Endothelial cell of umbilical vein (primary cell): ENCODE data around the gene PRKRIP1. TPM values are rescaled to one million over a fixed set of nuclear protein-coding genes. Genes with fewer than 3 reads are reported as not detected.

Source experiments
- BruUV-seq: library from RNA; stranded (reverse); fragments of 400-500 nt; replicated peaks from 2 replicates; lab custom pipeline; 2021; lab: Mats Ljungman, UMichigan
- CTCF ChIA-PET: fragments of 300-600, 350-600 bp; sonication (Branson Sonifier 250); formaldehyde crosslinking; loops from one replicate; lab custom pipeline; 2021; ENCODE audit warnings: antibody characterized with exemption, inconsistent platforms; lab: Charles Lee
- POLR2A ChIA-PET: fragments of 300-600, 350-600 bp; sonication (Branson Sonifier 250); formaldehyde crosslinking; loops from one replicate; lab custom pipeline; 2021; ENCODE audit warnings: antibody characterized with exemption, inconsistent platforms; lab: Charles Lee
- DNase-seq: peaks from one replicate; pipeline ENCODE4 v3.0.0-alpha.2; 2011; ENCODE audit warnings: low read depth, low spot score
- FAIRE-seq: peaks from 2 replicates; lab custom pipeline; 2011; peaks lifted over from hg19 to GRCh38; lab: Jason Lieb, UNC
- H2AFZ ChIP-seq: 2 replicates; pipeline ENCODE4 v1.6.0; 2012; ENCODE audit warnings: low read depth, low read length, control low read depth, inconsistent platforms
- H3K27ac ChIP-seq: 2 replicates; pipeline ENCODE4 v1.5.1; 2011; ENCODE audit warnings: low read depth, mild to moderate bottlenecking, control low read depth, low read length, moderate library complexity; ENCODE audit not compliant: insufficient read depth
- H3K27me3 ChIP-seq, 2 experiments: 2 replicates each; pipeline versions ENCODE4 v1.6.0 to v1.6.1; 2011; ENCODE audit warnings: low read length in 2 of 2, mixed read lengths in 1 of 2; ENCODE audit not compliant: control insufficient read depth in 2 of 2, insufficient read depth in 2 of 2
- H3K36me3 ChIP-seq, 2 experiments: 2 replicates in 1 of 2; 3 replicates in 1 of 2; pipeline ENCODE4 v1.5.1; 2011; ENCODE audit warnings: low read length in 2 of 2, mild to moderate bottlenecking in 1 of 2, moderate library complexity in 1 of 2; ENCODE audit not compliant: control insufficient read depth in 2 of 2, insufficient read depth in 2 of 2; ENCODE audit errors: extremely low read depth in 1 of 2
- H3K4me1 ChIP-seq: 3 replicates; pipeline ENCODE4 v1.5.1; 2011; ENCODE audit warnings: mild to moderate bottlenecking, low read length; ENCODE audit not compliant: control insufficient read depth, insufficient read depth; ENCODE audit errors: extremely low read depth
- H3K4me2 ChIP-seq: 2 replicates; pipeline ENCODE4 v1.6.1; 2011; ENCODE audit warnings: low read length, control low read depth, mixed read lengths; ENCODE audit not compliant: insufficient read depth
- H3K4me3 ChIP-seq, 3 experiments: fragments of 200-600 bp in 1 of 3; sonication (generic), shearing (Covaris generic) in 1 of 3; replicated peaks in 1 of 3; 2 replicates each; pipeline ENCODE4 v1.5.1; 2011 to 2016; ENCODE audit warnings: control low read depth in 3 of 3, low read length in 3 of 3, mild to moderate bottlenecking in 2 of 3, inconsistent platforms in 1 of 3, low read depth in 1 of 3, moderate library complexity in 1 of 3; ENCODE audit not compliant: insufficient read depth in 1 of 3
- H3K79me2 ChIP-seq: 2 replicates; pipeline ENCODE4 v1.6.0; 2012; ENCODE audit warnings: low read length, inconsistent platforms; ENCODE audit not compliant: control insufficient read depth, insufficient read depth
- H3K9ac ChIP-seq: replicated peaks from 2 replicates; pipeline ENCODE3; 2011; ENCODE audit warnings: low read length, control low read depth; ENCODE audit not compliant: insufficient read depth; ENCODE audit errors: extremely low read depth
- H3K9me1 ChIP-seq: replicated peaks from 3 replicates; pipeline ENCODE4 v1.6.0; 2011; ENCODE audit warnings: mild to moderate bottlenecking, low read length; ENCODE audit not compliant: control insufficient read depth, insufficient read depth; ENCODE audit errors: extremely low read depth
- H3K9me3 ChIP-seq: replicated peaks from 2 replicates; pipeline ENCODE4 v1.5.1; 2012; ENCODE audit warnings: low read length, inconsistent platforms; ENCODE audit not compliant: control insufficient read depth, insufficient read depth
- H4K20me1 ChIP-seq: replicated peaks from 2 replicates; pipeline ENCODE3; 2011; ENCODE audit warnings: mild to moderate bottlenecking, low read length; ENCODE audit not compliant: control insufficient read depth, insufficient read depth; ENCODE audit errors: extremely low read depth
- EZH2 ChIP-seq: IDR thresholded peaks from 2 replicates; pipeline ENCODE4 v1.6.1; 2012; ENCODE audit warnings: borderline replicate concordance, low read depth, mild to moderate bottlenecking, moderate library complexity, low read length, inconsistent platforms; ENCODE audit not compliant: severe bottlenecking
- FOS ChIP-seq: IDR thresholded peaks from 2 replicates; pipeline ENCODE4 v1.6.1; 2011; ENCODE audit warnings: mild to moderate bottlenecking, low read length, moderate library complexity, borderline replicate concordance; ENCODE audit not compliant: insufficient read depth
- GATA2 ChIP-seq: IDR thresholded peaks from 2 replicates; pipeline ENCODE4 v1.7.0; 2011; ENCODE audit warnings: low read depth, mild to moderate bottlenecking, moderate library complexity, mixed read lengths, low read length; ENCODE audit not compliant: insufficient read length, insufficient read depth
- JUN ChIP-seq: IDR thresholded peaks from 2 replicates; pipeline ENCODE4 v1.6.1; 2011; ENCODE audit warnings: borderline replicate concordance, low read depth; ENCODE audit not compliant: insufficient read length, insufficient read depth
- MYC ChIP-seq: IDR thresholded peaks from one replicate; pipeline ENCODE4 v1.6.1; 2011; ENCODE audit warnings: mild to moderate bottlenecking, low read depth, low read length
- POLR2A ChIP-seq: IDR thresholded peaks from 2 replicates; pipeline ENCODE4 v1.6.1; 2012; ENCODE audit warnings: low read depth, mild to moderate bottlenecking, control low read depth, low read length
- POLR2AphosphoS5 ChIP-seq: IDR thresholded peaks from 2 replicates; pipeline ENCODE4 v1.6.1; 2012; ENCODE audit warnings: low read depth, mild to moderate bottlenecking, control low read depth, low read length, moderate library complexity; ENCODE audit not compliant: insufficient read depth
- dilution Hi-C: fragments of 300-500 bp; cut with MboI; formaldehyde crosslinking; loops from one replicate; pipeline ENCODE4 v1.15.0; 2019; ENCODE audit warnings: low sequenced_read_pairs; ENCODE audit not compliant: extremely low pct_ligation_motif_present
- intact Hi-C: fragments of 100-400 bp; cut with micrococcal nuclease; formaldehyde crosslinking; loops from one replicate; pipeline ENCODE4 v1.10.0; 2022
- polyA plus RNA-seq, 4 experiments: library from polyadenylated mRNA; depleted of rRNA in 3 of 4; stranded (reverse) in 3 of 4; unstranded in 1 of 4; fragments of >200 nt; gene quantifications; 2 replicates each; pipeline versions ENCODE4 v1.2.1 to v1.2.3, GENCODE V29; 2011 to 2012; ENCODE audit warnings: missing spikeins in 1 of 4
- total RNA-seq: library from RNA; stranded (reverse); gene quantifications from 2 replicates; pipeline ENCODE4 v1.2.3, GENCODE V29; 2021
- TF ChIP-seq, protein P1 (sequence below), 2 donors: IDR thresholded peaks; 1 replicate in 1 of 2; 2 replicates in 1 of 2; pipeline ENCODE4 v1.5.1; 2011; ENCODE audit warnings: low read length in 2 of 2, mild to moderate bottlenecking in 2 of 2, moderate library complexity in 2 of 2, control low read depth in 1 of 2, inconsistent platforms in 1 of 2, low read depth in 1 of 2; ENCODE audit not compliant: insufficient read depth in 1 of 2; ENCODE audit errors: extremely low read depth in 1 of 2
- TF ChIP-seq, protein P2 (sequence below): IDR thresholded peaks from 2 replicates; pipeline ENCODE4 v1.6.1; 2011; ENCODE audit not compliant: insufficient read depth, insufficient read length

PRKRIP1 gene
- total and polyA plus RNA-seq, 2 donors (not counting 3 experiments of a cell fraction or from before 2014, with no cell fraction given): 16.1 to 26.1 TPM

DNA sequence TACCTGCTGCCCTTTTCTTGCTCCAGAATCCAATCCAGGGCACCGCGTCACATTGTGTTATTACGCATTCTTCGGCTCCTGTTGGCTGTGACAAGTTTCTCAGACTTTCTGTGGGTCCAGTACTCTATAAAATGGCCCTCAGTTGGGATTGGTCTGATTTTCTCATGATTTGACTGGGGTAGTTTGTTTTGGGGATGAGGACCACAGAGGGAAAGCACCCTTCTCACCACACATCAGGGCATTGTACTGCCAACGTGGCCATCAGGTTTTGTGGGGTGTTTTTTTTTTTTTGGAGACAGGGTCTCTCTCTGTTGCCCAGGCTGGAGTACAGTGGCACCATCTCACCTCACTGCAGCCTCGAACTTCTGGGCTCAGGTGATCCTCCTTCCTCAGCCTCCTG lies 20.2 kb downstream of the PRKRIP1 start:
- no peaks in the 10 kb centered on the region for H3K79me2 ChIP-seq
- TF ChIP-seq, protein P1, sequence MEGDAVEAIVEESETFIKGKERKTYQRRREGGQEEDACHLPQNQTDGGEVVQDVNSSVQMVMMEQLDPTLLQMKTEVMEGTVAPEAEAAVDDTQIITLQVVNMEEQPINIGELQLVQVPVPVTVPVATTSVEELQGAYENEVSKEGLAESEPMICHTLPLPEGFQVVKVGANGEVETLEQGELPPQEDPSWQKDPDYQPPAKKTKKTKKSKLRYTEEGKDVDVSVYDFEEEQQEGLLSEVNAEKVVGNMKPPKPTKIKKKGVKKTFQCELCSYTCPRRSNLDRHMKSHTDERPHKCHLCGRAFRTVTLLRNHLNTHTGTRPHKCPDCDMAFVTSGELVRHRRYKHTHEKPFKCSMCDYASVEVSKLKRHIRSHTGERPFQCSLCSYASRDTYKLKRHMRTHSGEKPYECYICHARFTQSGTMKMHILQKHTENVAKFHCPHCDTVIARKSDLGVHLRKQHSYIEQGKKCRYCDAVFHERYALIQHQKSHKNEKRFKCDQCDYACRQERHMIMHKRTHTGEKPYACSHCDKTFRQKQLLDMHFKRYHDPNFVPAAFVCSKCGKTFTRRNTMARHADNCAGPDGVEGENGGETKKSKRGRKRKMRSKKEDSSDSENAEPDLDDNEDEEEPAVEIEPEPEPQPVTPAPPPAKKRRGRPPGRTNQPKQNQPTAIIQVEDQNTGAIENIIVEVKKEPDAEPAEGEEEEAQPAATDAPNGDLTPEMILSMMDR (IDR thresholded peaks at IDR 0.05; ENCODE audit: extremely low read depth in 1 of 2, insufficient read depth in 1 of 2, low read depth in 1 of 2, low read length in 2 of 2): no peak
- intact Hi-C loops: no loop called here
- ChIA-PET CTCF (interaction anchor here (1.3 kb wide), 1 partner anchor 12 kb away, joined by 4 read pairs; no protein-coding TSS in a partner anchor), POLR2A (no interaction called here)
- no peak overlapping the region for H2AFZ ChIP-seq
- BruUV-seq: no TSS peak
- no peak overlapping the region for H3K9ac ChIP-seq
- DNase-seq (no peak), FAIRE-seq (no peak)
- no peak overlapping the region for H3K4me3 ChIP-seq
- dilution Hi-C loops: no loop called here
- no peaks in the 10 kb centered on the region for H3K27me3 ChIP-seq
- H3K36me3 ChIP-seq: peaks cover 3 to 10% of the 10 kb centered on the region in 2 experiments
- no peaks in the 10 kb centered on the region for H3K9me1 ChIP-seq
- H4K20me1 ChIP-seq: no peaks in the 10 kb centered on the region
- H3K9me3 ChIP-seq: no peaks in the 10 kb centered on the region
- no peak overlapping the region for H3K4me2 ChIP-seq
- H3K4me1 ChIP-seq: peaks cover 7% of the 10 kb centered on the region
- H3K27ac ChIP-seq: no peak overlapping the region

DNA sequence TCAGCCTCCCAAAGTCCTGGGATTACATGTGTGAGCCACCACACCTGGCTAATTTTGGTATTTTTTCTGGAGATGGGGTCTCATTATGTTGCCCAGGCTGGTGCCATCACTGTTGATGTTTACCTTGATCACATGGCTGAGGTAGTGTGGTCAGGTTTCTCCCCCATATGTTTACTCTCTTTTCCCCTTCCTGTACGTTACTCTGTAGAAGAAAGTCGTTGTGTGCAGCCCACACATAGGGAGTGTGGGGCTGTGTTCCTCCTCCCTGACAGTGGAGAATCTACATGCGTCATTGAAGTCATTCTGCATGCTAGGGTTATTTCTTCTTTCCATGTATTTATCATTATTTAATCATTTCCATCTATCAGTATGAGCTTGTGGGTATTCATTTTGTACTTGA lies 20.9 kb downstream of the PRKRIP1 start:
- no peaks in the 10 kb centered on the region for H3K27me3 ChIP-seq
- H3K36me3 ChIP-seq: peaks cover 3 to 10% of the 10 kb centered on the region in 2 experiments
- intact Hi-C loops (no loop called here), dilution Hi-C loops (no loop called here)
- no peak overlapping the region for H3K4me2 ChIP-seq
- H3K27ac ChIP-seq: no peak overlapping the region
- BruUV-seq: no TSS peak
- H3K79me2 ChIP-seq: no peaks in the 10 kb centered on the region
- TF ChIP-seq FOS (no peak), EZH2 (no peak), POLR2AphosphoS5 (no peak), GATA2 (no peak), MYC (no peak), POLR2A (no peak), JUN (no peak)
- TF ChIP-seq, protein P1 (IDR thresholded peaks at IDR 0.05; ENCODE audit: extremely low read depth in 1 of 2, insufficient read depth in 1 of 2, low read depth in 1 of 2, low read length in 2 of 2): no peak
- TF ChIP-seq, protein P2, sequence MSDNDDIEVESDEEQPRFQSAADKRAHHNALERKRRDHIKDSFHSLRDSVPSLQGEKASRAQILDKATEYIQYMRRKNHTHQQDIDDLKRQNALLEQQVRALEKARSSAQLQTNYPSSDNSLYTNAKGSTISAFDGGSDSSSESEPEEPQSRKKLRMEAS: no peak
- no peaks in the 10 kb centered on the region for H3K9me3 ChIP-seq
- H4K20me1 ChIP-seq: no peaks in the 10 kb centered on the region
- no peak overlapping the region for H2AFZ ChIP-seq
- H3K4me3 ChIP-seq: no peak overlapping the region
- H3K9me1 ChIP-seq: no peaks in the 10 kb centered on the region
- H3K4me1 ChIP-seq: peaks cover 7% of the 10 kb centered on the region
- ChIA-PET POLR2A (no interaction called here), CTCF (no interaction called here)
- DNase-seq: no peak
- FAIRE-seq: no peak
- no peak overlapping the region for H3K9ac ChIP-seq
